Prostate gland (tissue), 2 donors: ENCODE results near the gene TUBD1. TPM values are rescaled to one million over a fixed set of nuclear protein-coding genes. Genes with fewer than 3 reads are reported as not detected.
A peak's percentile ranks its signal among the peaks of the same experiment; 100 is the strongest.

ENCODE experiments used
- DNase-seq: peaks from one replicate; pipeline ENCODE4 v3.0.0-alpha.2; 2019; ENCODE audit warnings: low spot score
- H3K27ac ChIP-seq, 2 donors: fragments of 200-600 bp; sonication (generic); 2 replicates each; pipeline ENCODE4 v1.5.1; 2017 to 2019
- H3K27me3 ChIP-seq: fragments of 200-600 bp; sonication (generic); replicated peaks from 2 replicates; pipeline ENCODE4 v1.5.1; 2019; ENCODE audit not compliant: insufficient read depth
- H3K36me3 ChIP-seq, 2 donors: fragments of 200-600 bp; sonication (generic); 1 replicate in 1 of 2; 2 replicates in 1 of 2; pipeline versions ENCODE4 v1.5.1 to v1.8.1; 2017 to 2019
- H3K4me1 ChIP-seq: fragments of 200-600 bp; sonication (generic); replicated peaks from 2 replicates; pipeline ENCODE4 v1.5.1; 2019
- H3K4me3 ChIP-seq, 2 donors: fragments of 200-600 bp; sonication (generic); 2 replicates each; pipeline ENCODE4 v1.5.1; 2017 to 2019
- H3K9me3 ChIP-seq: fragments of 200-600 bp; sonication (generic); 2 replicates; pipeline ENCODE4 v1.5.1; 2017
- CTCF ChIP-seq, 4 experiments: fragments of 200-600 bp in 2 of 4; fragments of 450-650 bp in 2 of 4; sonication (generic) in 2 of 4; IDR thresholded peaks; 1 replicate in 3 of 4; 2 replicates in 1 of 4; pipeline ENCODE4 v1.5.1; 2016 to 2019; ENCODE audit warnings: antibody characterized with exemption in 4 of 4, mild to moderate bottlenecking in 2 of 4, moderate library complexity in 2 of 4
- POLR2A ChIP-seq: fragments of 450-650 bp; IDR thresholded peaks from one replicate; pipeline ENCODE4 v1.6.1; 2016; ENCODE audit warnings: antibody characterized with exemption, mild to moderate bottlenecking
- POLR2AphosphoS5 ChIP-seq: sonication (generic); formaldehyde crosslinking; IDR thresholded peaks from one replicate; pipeline ENCODE4 v1.6.1; 2017; ENCODE audit warnings: antibody characterized with exemption
- WGBS: methylation state at CpG from one replicate; pipeline ENCODE4 v1.1.5; 2018; 5-methylcytosine and 5-hydroxymethylcytosine counted together
- intact Hi-C: fragments of 100-400 bp; cut with DNase I; formaldehyde crosslinking; loops from one replicate; pipeline ENCODE4 v1.14.2; 2022
- total RNA-seq, 2 donors: library from RNA; depleted of rRNA; stranded (reverse); fragments of >200 nt; gene quantifications; one replicate each; pipeline ENCODE4 v1.1.0, GENCODE V29; 2016

Gene TUBD1
- total RNA-seq, 2 donors from 2014 or later = 13.3 to 22.5 TPM

DNA sequence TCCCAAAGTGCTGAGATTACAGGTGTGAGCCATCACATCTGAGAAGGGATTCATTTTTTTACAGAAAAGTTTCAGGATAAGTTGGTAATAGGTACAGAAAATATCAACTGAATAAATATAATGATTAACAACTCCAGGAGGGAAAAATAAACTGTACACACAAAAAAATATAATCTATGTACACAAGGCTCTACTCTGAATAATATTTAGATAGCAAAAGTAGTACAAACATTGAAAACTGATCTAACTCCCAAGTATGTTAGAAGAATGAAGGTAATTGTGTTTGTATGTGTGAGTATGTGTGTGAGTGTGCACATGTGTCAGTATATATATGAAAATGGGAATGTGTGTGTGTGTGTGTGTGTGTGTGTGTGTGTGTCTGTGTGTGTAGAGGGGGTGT is 20.4 kb downstream of the TUBD1 start:
- H3K4me1 ChIP-seq = peaks cover 15% of the 10 kb centered on the region
- H3K9me3 ChIP-seq = no peaks in the 10 kb centered on the region
- TF ChIP-seq POLR2AphosphoS5 (no peak), CTCF (IDR thresholded peaks at IDR 0.05) (no peak)
- no peaks in the 10 kb centered on the region for H3K27me3 ChIP-seq
- H3K36me3 ChIP-seq = peaks cover 0 to 3% of the 10 kb centered on the region in 2 donors
- no peak for DNase-seq
- intact Hi-C loops = no loop called here
- H3K4me3 ChIP-seq = no peak overlapping the region
- H3K27ac ChIP-seq = peak overlapping the region; percentile 82 to 89

- peaks cover 15% of the 10 kb centered on the region for H3K4me1 ChIP-seq
- H3K9me3 ChIP-seq = no peaks in the 10 kb centered on the region
- TF ChIP-seq POLR2A (no peak), POLR2AphosphoS5 (peak; percentile 16), CTCF (IDR thresholded peaks at IDR 0.05) (no peak)
- H3K27me3 ChIP-seq = no peaks in the 10 kb centered on the region
- peak overlapping the region; percentile 82 to 89 for H3K27ac ChIP-seq
- DNase-seq = peak; percentile 27
- H3K4me3 ChIP-seq = no peak overlapping the region
- WGBS = 51% methylated on average over 8 of the region's 8 CpGs
- no peaks in the 10 kb centered on the region for H3K36me3 ChIP-seq
- intact Hi-C loops = no loop called here
These were observed 22.3 kb downstream of the TUBD1 start for GRCh38 chr17:59870482-59870881.

GRCh38 chr17:59869941-59870218 is 22.9 kb downstream of the TUBD1 start:
- TF ChIP-seq POLR2A (no peak), CTCF (IDR thresholded peaks at IDR 0.05) (no peak), POLR2AphosphoS5 (no peak)
- intact Hi-C loops = no loop called here
- Histone ChIP-seq H3K9me3 (no peaks in the 10 kb centered on the region), H3K4me1 (peaks cover 15% of the 10 kb centered on the region), H3K4me3 (no peak overlapping the region), H3K27ac (peak overlapping the region; percentile 82 to 89), H3K27me3 (no peaks in the 10 kb centered on the region), H3K36me3 (no peaks in the 10 kb centered on the region)
- no peak for DNase-seq
- WGBS = 28% methylated on average over 1 of the region's 1 CpG

- Histone ChIP-seq H3K27me3 (no peaks in the 10 kb centered on the region), H3K27ac (peak overlapping the region; percentile 36 to 53), H3K4me1 (no peaks in the 10 kb centered on the region), H3K9me3 (no peaks in the 10 kb centered on the region), H3K36me3 (peaks cover 0 to 10% of the 10 kb centered on the region in 2 donors), H3K4me3 (no peak overlapping the region)
- intact Hi-C loops = no loop called here
- WGBS = 58% methylated on average over 3 of the region's 3 CpGs
- TF ChIP-seq POLR2AphosphoS5 (no peak), CTCF (IDR thresholded peaks at IDR 0.05) (no peak), POLR2A (no peak)
- no peak for DNase-seq
These were observed 29.1 kb downstream of the TUBD1 start for GRCh38 chr17:59863616-59864015.

DNA sequence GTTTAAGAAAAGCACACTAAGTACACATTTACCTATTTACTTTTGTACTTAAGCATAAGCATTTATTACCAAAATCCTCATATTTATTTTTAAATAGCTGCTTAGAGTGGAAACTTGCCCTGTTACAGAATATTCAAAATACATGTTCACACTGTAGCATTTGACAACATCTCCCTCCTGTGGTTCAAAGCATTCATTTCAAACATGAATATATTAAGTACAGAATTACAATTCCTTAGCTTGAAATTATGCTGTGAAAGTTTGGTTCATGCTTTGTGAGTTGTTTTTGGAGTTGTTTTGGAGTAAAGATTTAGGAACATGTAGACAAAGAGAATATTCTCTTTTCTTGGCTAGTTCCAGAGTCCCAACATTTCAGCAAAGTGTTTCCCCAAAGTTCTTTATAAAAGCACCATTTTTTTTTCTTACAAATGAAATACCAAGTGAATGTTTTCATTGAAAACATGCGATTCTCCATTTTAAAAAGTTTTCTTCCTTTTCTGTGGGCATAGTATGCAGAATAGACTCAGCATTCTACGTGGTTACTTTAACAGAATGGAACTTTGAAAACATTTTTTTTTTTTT is 33.2 kb downstream of the TUBD1 start:
- WGBS = 81% methylated on average over 2 of the region's 2 CpGs
- no peak overlapping the region for H3K4me3 ChIP-seq
- intact Hi-C loops = no loop called here
- no peaks in the 10 kb centered on the region for H3K27me3 ChIP-seq
- H3K4me1 ChIP-seq = no peaks in the 10 kb centered on the region
- peaks cover 0 to 10% of the 10 kb centered on the region in 2 donors for H3K36me3 ChIP-seq
- no peak for DNase-seq
- H3K27ac ChIP-seq = no peak overlapping the region
- TF ChIP-seq POLR2AphosphoS5 = no peak
- peak; percentile 20 to 84 (median 62) for TF ChIP-seq CTCF (IDR thresholded peaks at IDR 0.05)
- no peaks in the 10 kb centered on the region for H3K9me3 ChIP-seq
